SK-N-SH treated with all-trans-retinoic acid at 6 μM for 48 hours (cell line): ENCODE measurements around the gene NOCT.

Source experiments
- OSR1 ChIP-seq: fragments of 250-450 bp; sonication (Bioruptor Pico); IDR thresholded peaks from 2 replicates; pipeline ENCODE4 v1.8.0; 2022; ENCODE audit warnings: moderate library complexity, mild to moderate bottlenecking, inconsistent platforms
- PATZ1 ChIP-seq: fragments of 250-450 bp; sonication (Bioruptor Pico); IDR thresholded peaks from 2 replicates; pipeline ENCODE4 v1.8.0; 2020; ENCODE audit warnings: mild to moderate bottlenecking, moderate library complexity, borderline replicate concordance
- POU6F1 ChIP-seq: fragments of 250-450 bp; sonication (Bioruptor Pico); IDR thresholded peaks from 2 replicates; pipeline ENCODE4 v1.8.0; 2021; ENCODE audit warnings: low read depth, mild to moderate bottlenecking, moderate library complexity, borderline replicate concordance
- ZFP3 ChIP-seq: fragments of 250-450 bp; sonication (Bioruptor Pico); IDR thresholded peaks from 2 replicates; pipeline ENCODE4 v1.5.0; 2020; ENCODE audit warnings: mild to moderate bottlenecking, moderate library complexity

GRCh38 chr4:139083956-139084803 lies 68.6 kb downstream of the NOCT start:
- TF ChIP-seq ZFP3 (CRISPR knock-in tag) (no peak), POU6F1 (CRISPR knock-in tag) (no peak), PATZ1 (CRISPR knock-in tag) (no peak), OSR1 (CRISPR knock-in tag) (no peak)
